SIG-M5 (cell line): ENCODE results near the gene NTM.

Source experiments
- DNase-seq: peaks from one replicate; lab custom pipeline; 2025; lab: John Stamatoyannopoulos, UW

Gene NTM

GRCh38 chr11:131734871-131735270 is 364.5 kb downstream of the NTM start:
- no peak for DNase-seq

GRCh38 chr11:131737357-131737756 is 366.9 kb downstream of the NTM start:
- DNase-seq, result no peak

- DNase-seq, result no peak
Observed at GRCh38 chr11:131739243-131739882, 368.9 kb downstream of the NTM start.

GRCh38 chr11:131744847-131745246 is 374.4 kb downstream of the NTM start:
- no peak for DNase-seq

GRCh38 chr11:131745405-131745804 is 375.0 kb downstream of the NTM start:
- no peak for DNase-seq

GRCh38 chr11:131746201-131746600 is 375.8 kb downstream of the NTM start:
- DNase-seq, result no peak

GRCh38 chr11:131748151-131749050 is 378.0 kb downstream of the NTM start:
- no peak for DNase-seq

- DNase-seq, result no peak
Observed at GRCh38 chr11:131749101-131749500, 378.7 kb downstream of the NTM start.

GRCh38 chr11:131750152-131750551 is 379.7 kb downstream of the NTM start:
- DNase-seq, result no peak

GRCh38 chr11:131750692-131751091 is 380.3 kb downstream of the NTM start:
- no peak for DNase-seq

- no peak for DNase-seq
Observed at GRCh38 chr11:131754671-131755070, 384.3 kb downstream of the NTM start.

GRCh38 chr11:131756479-131757110 is 386.2 kb downstream of the NTM start:
- no peak for DNase-seq

GRCh38 chr11:131758726-131759125 is 388.3 kb downstream of the NTM start:
- no peak for DNase-seq

GRCh38 chr11:131759140-131759539 is 388.7 kb downstream of the NTM start:
- DNase-seq, result no peak

GRCh38 chr11:131760091-131761061 is 390.0 kb downstream of the NTM start:
- no peak for DNase-seq

- no peak for DNase-seq
Observed at GRCh38 chr11:131762346-131763110, 392.1 kb downstream of the NTM start.

- DNase-seq, result no peak
Observed at GRCh38 chr11:131763193-131763890, 392.9 kb downstream of the NTM start.

- DNase-seq, result no peak
Observed at GRCh38 chr11:131764126-131764525, 393.7 kb downstream of the NTM start.

- no peak for DNase-seq
Observed at GRCh38 chr11:131764649-131765048, 394.2 kb downstream of the NTM start.

- no peak for DNase-seq
Observed at GRCh38 chr11:131766637-131767036, 396.2 kb downstream of the NTM start.
